ENCODE data around the gene HIC2.
"Not testable (repeated sequence)": the region's sequence is repeated elsewhere in the genome, so short reads cannot be mapped to it uniquely, and the experiment has no call there.

GRCh38 chr22:21375880-21376279, 41.3 kb upstream of the HIC2 start:
- not testable (repeated sequence) for TF ChIP-seq CTCF (IDR thresholded peaks at IDR 0.05); NR3C1 (CRISPR knock-in tag; conservative IDR thresholded peaks at IDR 0.05; ENCODE audit: low read depth); ZNF416 (CRISPR knock-in tag; IDR thresholded peaks at IDR 0.05); ZNF396 (CRISPR knock-in tag; IDR thresholded peaks at IDR 0.05; ENCODE audit: borderline replicate concordance); ESRRA (CRISPR knock-in tag; IDR thresholded peaks at IDR 0.05; ENCODE audit: borderline replicate concordance); NFATC4 (CRISPR knock-in tag; IDR thresholded peaks at IDR 0.05); CBFB (CRISPR knock-in tag; IDR thresholded peaks at IDR 0.05; ENCODE audit: low read depth)
- TF ChIP-seq, protein P1, sequence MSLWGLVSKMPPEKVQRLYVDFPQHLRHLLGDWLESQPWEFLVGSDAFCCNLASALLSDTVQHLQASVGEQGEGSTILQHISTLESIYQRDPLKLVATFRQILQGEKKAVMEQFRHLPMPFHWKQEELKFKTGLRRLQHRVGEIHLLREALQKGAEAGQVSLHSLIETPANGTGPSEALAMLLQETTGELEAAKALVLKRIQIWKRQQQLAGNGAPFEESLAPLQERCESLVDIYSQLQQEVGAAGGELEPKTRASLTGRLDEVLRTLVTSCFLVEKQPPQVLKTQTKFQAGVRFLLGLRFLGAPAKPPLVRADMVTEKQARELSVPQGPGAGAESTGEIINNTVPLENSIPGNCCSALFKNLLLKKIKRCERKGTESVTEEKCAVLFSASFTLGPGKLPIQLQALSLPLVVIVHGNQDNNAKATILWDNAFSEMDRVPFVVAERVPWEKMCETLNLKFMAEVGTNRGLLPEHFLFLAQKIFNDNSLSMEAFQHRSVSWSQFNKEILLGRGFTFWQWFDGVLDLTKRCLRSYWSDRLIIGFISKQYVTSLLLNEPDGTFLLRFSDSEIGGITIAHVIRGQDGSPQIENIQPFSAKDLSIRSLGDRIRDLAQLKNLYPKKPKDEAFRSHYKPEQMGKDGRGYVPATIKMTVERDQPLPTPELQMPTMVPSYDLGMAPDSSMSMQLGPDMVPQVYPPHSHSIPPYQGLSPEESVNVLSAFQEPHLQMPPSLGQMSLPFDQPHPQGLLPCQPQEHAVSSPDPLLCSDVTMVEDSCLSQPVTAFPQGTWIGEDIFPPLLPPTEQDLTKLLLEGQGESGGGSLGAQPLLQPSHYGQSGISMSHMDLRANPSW (CRISPR knock-in tag; conservative IDR thresholded peaks at IDR 0.05; ENCODE audit: low read depth), result not testable (repeated sequence)
- TF ChIP-seq, protein P2, sequence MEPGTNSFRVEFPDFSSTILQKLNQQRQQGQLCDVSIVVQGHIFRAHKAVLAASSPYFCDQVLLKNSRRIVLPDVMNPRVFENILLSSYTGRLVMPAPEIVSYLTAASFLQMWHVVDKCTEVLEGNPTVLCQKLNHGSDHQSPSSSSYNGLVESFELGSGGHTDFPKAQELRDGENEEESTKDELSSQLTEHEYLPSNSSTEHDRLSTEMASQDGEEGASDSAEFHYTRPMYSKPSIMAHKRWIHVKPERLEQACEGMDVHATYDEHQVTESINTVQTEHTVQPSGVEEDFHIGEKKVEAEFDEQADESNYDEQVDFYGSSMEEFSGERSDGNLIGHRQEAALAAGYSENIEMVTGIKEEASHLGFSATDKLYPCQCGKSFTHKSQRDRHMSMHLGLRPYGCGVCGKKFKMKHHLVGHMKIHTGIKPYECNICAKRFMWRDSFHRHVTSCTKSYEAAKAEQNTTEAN (CRISPR knock-in tag; IDR thresholded peaks at IDR 0.05), result not testable (repeated sequence)
- TF ChIP-seq, protein P3, sequence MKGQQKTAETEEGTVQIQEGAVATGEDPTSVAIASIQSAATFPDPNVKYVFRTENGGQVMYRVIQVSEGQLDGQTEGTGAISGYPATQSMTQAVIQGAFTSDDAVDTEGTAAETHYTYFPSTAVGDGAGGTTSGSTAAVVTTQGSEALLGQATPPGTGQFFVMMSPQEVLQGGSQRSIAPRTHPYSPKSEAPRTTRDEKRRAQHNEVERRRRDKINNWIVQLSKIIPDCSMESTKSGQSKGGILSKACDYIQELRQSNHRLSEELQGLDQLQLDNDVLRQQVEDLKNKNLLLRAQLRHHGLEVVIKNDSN (CRISPR knock-in tag; IDR thresholded peaks at IDR 0.05), result not testable (repeated sequence)
- TF ChIP-seq, protein P4, sequence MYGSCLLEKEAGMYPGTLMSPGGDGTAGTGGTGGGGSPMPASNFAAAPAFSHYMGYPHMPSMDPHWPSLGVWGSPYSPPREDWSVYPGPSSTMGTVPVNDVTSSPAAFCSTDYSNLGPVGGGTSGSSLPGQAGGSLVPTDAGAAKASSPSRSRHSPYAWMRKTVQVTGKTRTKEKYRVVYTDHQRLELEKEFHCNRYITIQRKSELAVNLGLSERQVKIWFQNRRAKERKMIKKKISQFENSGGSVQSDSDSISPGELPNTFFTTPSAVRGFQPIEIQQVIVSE (CRISPR knock-in tag; IDR thresholded peaks at IDR 0.05; ENCODE audit: borderline replicate concordance), result not testable (repeated sequence)
- TF ChIP-seq, protein P5, sequence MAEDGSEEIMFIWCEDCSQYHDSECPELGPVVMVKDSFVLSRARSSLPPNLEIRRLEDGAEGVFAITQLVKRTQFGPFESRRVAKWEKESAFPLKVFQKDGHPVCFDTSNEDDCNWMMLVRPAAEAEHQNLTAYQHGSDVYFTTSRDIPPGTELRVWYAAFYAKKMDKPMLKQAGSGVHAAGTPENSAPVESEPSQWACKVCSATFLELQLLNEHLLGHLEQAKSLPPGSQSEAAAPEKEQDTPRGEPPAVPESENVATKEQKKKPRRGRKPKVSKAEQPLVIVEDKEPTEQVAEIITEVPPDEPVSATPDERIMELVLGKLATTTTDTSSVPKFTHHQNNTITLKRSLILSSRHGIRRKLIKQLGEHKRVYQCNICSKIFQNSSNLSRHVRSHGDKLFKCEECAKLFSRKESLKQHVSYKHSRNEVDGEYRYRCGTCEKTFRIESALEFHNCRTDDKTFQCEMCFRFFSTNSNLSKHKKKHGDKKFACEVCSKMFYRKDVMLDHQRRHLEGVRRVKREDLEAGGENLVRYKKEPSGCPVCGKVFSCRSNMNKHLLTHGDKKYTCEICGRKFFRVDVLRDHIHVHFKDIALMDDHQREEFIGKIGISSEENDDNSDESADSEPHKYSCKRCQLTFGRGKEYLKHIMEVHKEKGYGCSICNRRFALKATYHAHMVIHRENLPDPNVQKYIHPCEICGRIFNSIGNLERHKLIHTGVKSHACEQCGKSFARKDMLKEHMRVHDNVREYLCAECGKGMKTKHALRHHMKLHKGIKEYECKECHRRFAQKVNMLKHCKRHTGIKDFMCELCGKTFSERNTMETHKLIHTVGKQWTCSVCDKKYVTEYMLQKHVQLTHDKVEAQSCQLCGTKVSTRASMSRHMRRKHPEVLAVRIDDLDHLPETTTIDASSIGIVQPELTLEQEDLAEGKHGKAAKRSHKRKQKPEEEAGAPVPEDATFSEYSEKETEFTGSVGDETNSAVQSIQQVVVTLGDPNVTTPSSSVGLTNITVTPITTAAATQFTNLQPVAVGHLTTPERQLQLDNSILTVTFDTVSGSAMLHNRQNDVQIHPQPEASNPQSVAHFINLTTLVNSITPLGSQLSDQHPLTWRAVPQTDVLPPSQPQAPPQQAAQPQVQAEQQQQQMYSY (CRISPR knock-in tag; IDR thresholded peaks at IDR 0.05), result not testable (repeated sequence)
